ENCODE measurements around the gene CHMP2B. TPM values are rescaled to one million over a fixed set of nuclear protein-coding genes. Genes with fewer than 3 reads are reported as not detected.
A peak's percentile ranks its signal among the peaks of the same experiment; 100 is the strongest.
"Not testable (repeated sequence)": the region's sequence is repeated elsewhere in the genome, so short reads cannot be mapped to it uniquely, and the experiment has no call there.

Gene CHMP2B
- polyA plus RNA-seq, 1 donor: 56.9 TPM

- DNase-seq: no peak
Observed at GRCh38 chr3:87227835-87228144, 681 bp downstream of the CHMP2B start.

DNA sequence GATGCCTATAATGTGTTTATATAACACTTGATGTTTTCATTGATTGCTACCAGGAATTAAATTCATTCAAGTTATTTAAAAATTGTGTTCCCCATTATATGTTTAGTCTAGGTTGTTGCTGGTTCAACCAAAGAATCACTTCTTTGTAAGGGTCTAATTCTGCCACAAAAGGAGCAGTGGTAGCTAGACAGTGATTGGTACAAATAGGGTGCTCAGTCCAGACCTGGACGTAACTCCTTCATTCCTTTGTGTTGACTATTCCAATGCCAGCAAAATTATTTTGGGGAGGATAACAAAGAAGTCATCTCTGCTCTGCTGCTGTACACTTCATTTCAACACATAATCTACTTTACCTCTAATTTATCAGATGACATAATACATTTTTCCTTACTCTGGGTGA, 1.2 kb downstream of the CHMP2B start:
- no peak for DNase-seq

GRCh38 chr3:87229113-87229512, 2.0 kb downstream of the CHMP2B start:
- no peak for DNase-seq

DNA sequence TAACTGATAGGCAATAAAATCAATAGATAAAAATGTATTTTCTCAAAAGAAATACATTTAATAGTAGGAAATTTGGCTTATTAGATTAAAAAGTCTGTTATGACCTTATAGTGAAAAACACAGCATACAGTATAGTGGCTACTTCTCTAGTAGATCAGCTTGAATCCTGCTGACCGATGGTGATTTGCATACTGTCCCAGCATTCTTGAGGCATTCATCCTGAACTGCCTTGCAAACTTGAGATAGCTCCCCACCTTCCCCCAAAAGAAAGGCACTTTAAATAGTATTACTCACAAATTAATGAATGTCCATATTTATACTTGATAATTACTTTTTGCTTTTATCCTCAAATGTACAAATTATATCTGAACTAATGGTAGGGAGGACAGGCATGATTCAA, 6.7 kb downstream of the CHMP2B start:
- no peak for DNase-seq

DNA sequence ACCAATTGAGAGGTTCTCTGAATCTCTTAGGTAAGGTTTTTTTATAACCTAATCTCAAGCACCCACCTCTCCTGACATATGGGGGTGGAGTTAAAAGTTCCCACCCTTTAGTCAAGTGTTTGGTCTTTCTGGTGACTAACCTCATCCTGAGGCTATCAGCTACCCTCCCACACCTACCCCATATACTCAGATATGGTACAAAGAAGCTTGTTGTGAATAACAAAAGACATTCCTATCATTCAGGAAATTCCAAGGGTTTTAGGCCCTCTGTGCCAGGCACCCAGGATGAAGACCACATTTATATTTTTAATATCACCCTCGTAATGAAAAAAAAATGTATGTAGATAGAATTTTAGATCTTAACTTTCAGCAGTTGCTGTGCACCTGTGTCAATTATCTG, 9.0 kb downstream of the CHMP2B start:
- DNase-seq: no peak

DNA sequence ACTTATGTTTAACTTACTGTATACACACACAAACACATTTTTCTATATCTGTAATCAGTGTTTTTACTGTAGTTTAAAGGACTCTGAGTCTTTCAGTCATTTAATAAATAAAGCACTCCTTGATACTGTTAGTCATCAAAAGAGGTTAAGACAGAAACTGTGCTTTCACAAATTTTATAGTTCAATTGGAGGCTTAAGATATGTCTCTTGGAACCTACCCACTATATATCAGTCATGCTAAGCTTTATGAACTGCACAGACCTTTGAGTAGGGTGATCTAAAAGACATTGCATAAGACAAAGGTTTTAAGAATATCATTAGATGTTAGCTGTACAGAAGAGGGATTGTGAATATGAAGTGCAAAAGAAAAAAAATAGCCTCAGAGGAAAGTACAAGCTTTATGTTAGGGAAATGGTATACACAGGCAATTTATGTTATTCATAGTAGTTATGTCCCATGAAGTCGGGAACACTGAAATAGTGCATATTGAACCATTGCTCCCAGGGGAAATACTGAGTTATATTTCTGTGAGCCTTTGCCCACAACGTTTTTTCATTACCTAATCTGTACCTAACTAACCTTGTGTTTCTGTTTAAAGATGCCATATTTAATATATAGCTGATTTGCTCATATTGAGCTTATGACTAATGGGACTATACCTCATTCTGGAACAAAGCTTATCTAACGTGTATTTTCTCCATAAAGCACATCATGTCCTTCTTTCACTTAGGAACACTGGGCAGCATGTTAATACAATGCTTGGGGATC, 19.7 kb downstream of the CHMP2B start:
- no peak for DNase-seq

- no peak for DNase-seq
Observed at GRCh38 chr3:87247430-87247773, 20.3 kb downstream of the CHMP2B start.

DNA sequence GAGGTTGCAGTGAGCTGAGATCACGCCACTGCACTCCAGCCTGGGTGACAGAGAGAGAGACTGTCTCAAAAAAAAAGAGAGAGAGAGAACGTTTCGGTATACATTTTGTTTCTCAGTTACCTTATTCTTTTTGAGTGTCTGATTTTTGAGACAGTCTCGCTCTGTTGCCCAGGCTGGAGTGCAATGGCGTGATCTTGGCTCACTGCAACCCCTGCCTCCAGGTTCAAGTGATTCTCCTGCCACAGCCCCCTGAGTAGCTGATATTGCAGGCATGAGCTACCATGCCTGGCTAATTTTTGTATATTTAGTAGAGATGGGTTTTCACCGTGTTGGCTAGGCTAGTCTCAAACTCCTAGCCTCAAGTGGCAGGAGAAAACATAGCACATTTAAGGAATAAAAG, 21.1 kb downstream of the CHMP2B start:
- DNase-seq: not testable (repeated sequence)

GRCh38 chr3:87248831-87249230, 21.7 kb downstream of the CHMP2B start:
- no peak for DNase-seq

- DNase-seq: no peak
Observed at GRCh38 chr3:87250009-87250408, 22.9 kb downstream of the CHMP2B start.

- DNase-seq: peak; percentile 49
Observed at GRCh38 chr3:87260270-87260669, 33.2 kb downstream of the CHMP2B start.

GRCh38 chr3:87261925-87262324, 34.8 kb downstream of the CHMP2B start:
- no peak for DNase-seq

DNA sequence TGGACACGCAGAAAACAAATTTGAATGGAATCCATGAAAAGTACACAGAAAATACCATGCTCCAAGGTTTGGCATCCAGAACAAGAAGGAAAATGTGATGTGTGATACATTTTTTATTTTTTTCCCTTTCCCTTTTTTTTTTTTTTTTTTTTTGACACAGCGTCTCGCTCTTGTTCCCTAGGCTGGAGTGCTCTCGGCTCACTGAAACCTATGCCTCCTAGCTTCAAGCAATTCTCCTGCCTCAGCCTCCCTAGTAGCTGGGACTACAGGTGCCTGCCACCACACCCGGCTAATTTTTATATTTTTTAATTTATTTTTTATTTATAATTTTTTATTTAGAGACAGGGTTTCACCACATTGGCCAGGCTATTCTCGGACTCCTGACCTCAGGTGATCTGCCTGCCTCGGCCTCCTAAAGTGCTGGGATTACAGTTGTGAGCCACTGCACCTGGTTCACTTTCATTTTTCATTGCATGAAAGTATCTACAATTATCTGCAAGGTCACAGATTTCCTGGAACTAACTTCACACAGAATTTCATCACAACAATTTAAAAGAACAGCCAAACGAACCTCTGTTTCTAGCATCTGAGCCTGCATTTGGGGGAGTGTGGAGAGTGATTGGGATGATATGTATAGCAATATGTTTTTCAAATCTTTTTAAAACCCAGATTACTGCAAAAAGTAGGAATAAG, 41.0 kb downstream of the CHMP2B start:
- no peak for DNase-seq

DNA sequence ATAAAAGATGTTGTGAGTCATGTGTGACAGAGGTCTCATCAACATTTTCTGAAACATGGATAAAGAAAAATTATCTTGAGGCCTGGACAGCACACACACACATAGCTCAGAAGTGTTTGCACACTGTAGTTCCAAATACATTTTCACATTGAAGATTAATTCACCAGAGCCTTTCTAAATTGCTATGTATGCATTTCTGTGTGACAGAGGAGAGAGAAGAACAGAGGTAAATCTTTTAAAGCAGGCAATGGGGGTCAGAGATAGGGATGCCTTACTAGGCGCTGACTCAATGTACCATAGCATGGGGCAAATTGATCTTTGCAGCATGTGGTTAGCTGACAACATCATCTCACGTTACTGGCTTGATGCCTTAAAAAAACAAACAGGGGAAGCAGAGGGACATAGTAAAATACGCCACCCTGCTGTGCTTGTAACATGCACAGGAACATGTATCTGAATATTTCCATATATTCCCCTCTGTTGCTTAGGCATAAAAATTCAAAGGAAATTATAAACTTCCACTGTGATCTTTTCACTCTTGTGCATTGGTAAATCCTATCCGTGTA, 41.6 kb downstream of the CHMP2B start:
- no peak for DNase-seq

DNA sequence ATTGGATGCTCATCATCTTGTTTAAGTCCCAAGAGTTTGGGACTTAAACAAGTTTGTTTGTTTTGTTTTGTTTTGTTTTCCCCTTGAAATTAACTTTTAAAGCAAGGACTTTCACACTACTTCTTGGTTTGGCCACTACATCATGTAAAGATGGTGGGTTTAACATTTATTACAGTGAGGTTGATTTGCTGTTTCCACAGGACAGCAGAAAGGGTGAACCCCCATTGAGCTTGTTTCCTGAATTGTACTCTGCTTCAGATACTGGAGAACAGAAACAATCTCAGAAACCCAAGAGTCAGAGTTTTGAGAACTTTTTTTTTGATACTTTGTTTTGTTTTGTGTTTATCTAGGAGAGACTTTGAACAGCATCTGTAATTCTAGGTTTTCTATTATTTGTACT, 42.6 kb downstream of the CHMP2B start:
- no peak for DNase-seq

GRCh38 chr3:87270908-87271700, 44.0 kb downstream of the CHMP2B start:
- no peak for DNase-seq

- no peak for DNase-seq
Observed at GRCh38 chr3:87272718-87273341, 45.7 kb downstream of the CHMP2B start.

GRCh38 chr3:87276484-87276883, 49.4 kb downstream of the CHMP2B start, which contains the start of gene POU1F1:
TSS of gene POU1F1 (minus strand) at chr3:87276584. CDS start at chr3:87276462, 122 bp downstream.
- no peak for DNase-seq

DNA sequence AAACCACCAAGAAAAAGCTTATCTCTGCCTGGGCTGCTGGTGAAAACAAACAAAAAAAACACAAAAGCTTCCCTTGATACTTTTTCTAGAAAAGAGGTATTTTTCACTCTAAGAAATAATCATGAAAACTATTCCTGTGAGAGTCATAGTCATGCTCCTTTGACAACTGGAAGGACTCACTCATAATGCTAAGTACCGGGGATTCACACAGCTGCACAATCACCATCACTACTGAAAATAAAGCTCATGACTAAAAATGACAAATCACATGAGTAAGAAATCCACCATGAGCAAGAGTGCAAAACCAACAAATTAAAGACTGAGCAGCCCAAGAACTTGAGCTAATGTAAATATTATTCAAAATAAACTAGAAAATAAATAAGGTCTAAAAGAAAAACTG, 59.9 kb downstream of the CHMP2B start:
- DNase-seq: no peak

- no peak for DNase-seq
Observed at GRCh38 chr3:87288446-87288845, 61.3 kb downstream of the CHMP2B start.

- DNase-seq: peak; percentile 37
Observed at GRCh38 chr3:87298111-87298718, 71.1 kb downstream of the CHMP2B start.

- DNase-seq: not testable (repeated sequence)
Observed at GRCh38 chr3:87305031-87305430, 77.9 kb downstream of the CHMP2B start.

Data from left kidney (tissue), 2 donors.